Mesendoderm (in vitro differentiated cells): ENCODE data around the gene NAT16.

ENCODE experiments used
- DNase-seq: peaks from one replicate; pipeline ENCODE4 v3.0.0; 2013
- H2AK5ac ChIP-seq: 2 replicates; pipeline ENCODE4 v1.6.1; 2013; ENCODE audit warnings: low read length, inconsistent platforms
- H2BK120ac ChIP-seq: 2 replicates; pipeline ENCODE4 v1.6.1; 2013; ENCODE audit warnings: low read depth, mild to moderate bottlenecking, low read length, moderate library complexity, mixed read lengths
- H2BK15ac ChIP-seq: replicated peaks from 2 replicates; pipeline ENCODE4 v1.6.1; 2013; ENCODE audit warnings: low read depth, mild to moderate bottlenecking, moderate library complexity
- H2BK5ac ChIP-seq: 2 replicates; pipeline ENCODE4 v1.6.1; 2013; ENCODE audit warnings: low read length, inconsistent platforms
- H3K18ac ChIP-seq: 2 replicates; pipeline ENCODE4 v1.6.1; 2013; ENCODE audit warnings: mild to moderate bottlenecking, low read length, mixed read lengths
- H3K23ac ChIP-seq: one replicate; pipeline ENCODE4 v1.6.1; 2013; ENCODE audit warnings: low read length
- H3K27ac ChIP-seq: 2 replicates; pipeline ENCODE4 v1.5.1; 2013; ENCODE audit warnings: low read depth, mild to moderate bottlenecking, inconsistent platforms, low read length, moderate library complexity
- H3K27me3 ChIP-seq: 2 replicates; pipeline ENCODE4 v1.6.1; 2013; ENCODE audit warnings: low read length, control low read depth, mild to moderate bottlenecking, inconsistent platforms; ENCODE audit not compliant: insufficient read depth, poor library complexity
- H3K36me3 ChIP-seq: 2 replicates; pipeline ENCODE4 v1.6.1; 2013; ENCODE audit warnings: low read length, inconsistent platforms; ENCODE audit not compliant: control insufficient read depth, insufficient read depth
- H3K4ac ChIP-seq: one replicate; pipeline ENCODE4 v1.6.1; 2013; ENCODE audit warnings: low read depth, mild to moderate bottlenecking, low read length, moderate library complexity
- H3K4me1 ChIP-seq: 2 replicates; pipeline ENCODE4 v1.6.1; 2013; ENCODE audit warnings: low read depth, low read length, inconsistent platforms; ENCODE audit not compliant: control insufficient read depth
- H3K4me2 ChIP-seq: 2 replicates; pipeline ENCODE4 v1.6.1; 2013; ENCODE audit warnings: low read length
- H3K4me3 ChIP-seq: 2 replicates; pipeline ENCODE4 v1.5.1; 2013; ENCODE audit warnings: mild to moderate bottlenecking, low read length
- H3K56ac ChIP-seq: one replicate; pipeline ENCODE4 v1.6.1; 2013; ENCODE audit warnings: low read length
- H3K79me1 ChIP-seq: 2 replicates; pipeline ENCODE4 v1.6.1; 2013; ENCODE audit warnings: low read length, inconsistent platforms
- H3K79me2 ChIP-seq: 2 replicates; pipeline ENCODE4 v1.6.1; 2013; ENCODE audit warnings: mild to moderate bottlenecking, low read length; ENCODE audit not compliant: control insufficient read depth, insufficient read depth
- H3K9ac ChIP-seq: 2 replicates; pipeline ENCODE4 v1.6.1; 2013; ENCODE audit warnings: low read length, inconsistent platforms
- H4K5ac ChIP-seq: one replicate; pipeline ENCODE4 v1.6.1; 2013; ENCODE audit warnings: low read length
- H4K8ac ChIP-seq: one replicate; pipeline ENCODE4 v1.6.1; 2013; ENCODE audit warnings: low read depth, mild to moderate bottlenecking, control low read depth, low read length, moderate library complexity
- WGBS: extraction: QIAGEN DNeasy Blood & Tissue Kit; methylation state at CpG from one replicate; pipeline ENCODE4 v1.1.7; 2013; ENCODE audit warnings: low lambda C conversion rate, missing lambda C conversion rate; ENCODE audit not compliant: insufficient coverage; ENCODE audit errors: extremely low coverage; 5-methylcytosine and 5-hydroxymethylcytosine counted together

Gene NAT16

DNA sequence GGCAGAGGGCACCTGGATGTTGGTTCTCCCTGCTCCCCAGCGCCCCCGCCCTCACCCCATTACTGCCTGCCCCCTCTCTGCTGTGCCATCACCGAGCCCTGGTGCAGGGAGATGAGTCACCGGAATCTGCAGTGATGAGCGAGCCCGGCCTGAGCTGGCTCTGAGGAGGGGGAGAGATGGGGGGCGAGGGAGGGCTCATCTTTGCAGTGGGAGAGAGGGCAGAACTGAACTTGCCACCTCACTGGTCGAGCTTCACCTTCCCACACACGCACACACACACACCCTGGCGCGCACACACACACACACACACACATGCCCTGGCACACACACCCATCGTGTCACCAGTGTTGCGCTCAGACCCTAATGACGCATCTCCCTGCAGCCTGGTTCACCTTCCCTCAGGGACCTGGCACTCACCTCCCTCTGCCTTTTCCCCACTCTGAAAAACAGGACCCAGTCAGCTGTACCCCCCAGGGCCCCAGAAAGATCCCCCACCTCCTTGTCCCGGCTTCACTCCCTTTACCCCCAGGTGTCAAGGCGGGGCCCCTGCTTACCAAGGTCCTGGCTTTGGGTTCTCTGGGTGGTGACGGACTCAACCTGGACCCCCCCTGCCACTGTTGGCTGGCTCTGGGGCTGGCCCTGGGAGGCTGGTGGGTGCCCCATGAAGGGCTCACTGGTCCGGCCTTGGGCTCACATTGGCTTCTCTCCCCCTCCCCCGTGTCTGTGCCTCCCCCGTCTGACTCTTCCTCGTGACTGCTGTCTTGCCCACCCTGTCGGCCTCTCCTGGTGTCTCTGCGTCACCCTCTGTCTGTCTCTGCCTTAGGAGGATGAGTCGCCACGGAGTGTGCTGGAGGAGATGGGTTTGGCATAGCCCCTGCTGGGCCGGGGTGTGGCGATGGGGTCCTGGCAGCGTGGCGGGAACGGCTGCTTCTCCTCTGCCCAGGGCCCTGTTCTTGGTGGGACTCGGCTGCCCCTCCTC is 20.1 kb downstream of the NAT16 start:
- no peaks in the 10 kb centered on the region for H3K36me3 ChIP-seq
- H2BK5ac ChIP-seq: no peak overlapping the region
- H3K56ac ChIP-seq: peak overlapping the region; percentile 6
- no peak overlapping the region for H2AK5ac ChIP-seq
- H3K79me1 ChIP-seq: no peaks in the 10 kb centered on the region
- peaks cover 5% of the 10 kb centered on the region for H3K27me3 ChIP-seq
- H4K8ac ChIP-seq: no peak overlapping the region
- WGBS: no CpG with 5 or more reads among the region's 31 CpGs
- H3K4ac ChIP-seq: no peak overlapping the region
- DNase-seq: peak; percentile 60
- no peak overlapping the region for H2BK15ac ChIP-seq
- H3K18ac ChIP-seq: no peak overlapping the region
- no peak overlapping the region for H3K9ac ChIP-seq
- H3K4me1 ChIP-seq: peaks cover 5% of the 10 kb centered on the region
- H4K5ac ChIP-seq: no peak overlapping the region
- no peak overlapping the region for H3K23ac ChIP-seq
- no peak overlapping the region for H2BK120ac ChIP-seq
- H3K4me2 ChIP-seq: no peak overlapping the region
- no peak overlapping the region for H3K27ac ChIP-seq
- H3K79me2 ChIP-seq: no peaks in the 10 kb centered on the region
- no peak overlapping the region for H3K4me3 ChIP-seq

DNA sequence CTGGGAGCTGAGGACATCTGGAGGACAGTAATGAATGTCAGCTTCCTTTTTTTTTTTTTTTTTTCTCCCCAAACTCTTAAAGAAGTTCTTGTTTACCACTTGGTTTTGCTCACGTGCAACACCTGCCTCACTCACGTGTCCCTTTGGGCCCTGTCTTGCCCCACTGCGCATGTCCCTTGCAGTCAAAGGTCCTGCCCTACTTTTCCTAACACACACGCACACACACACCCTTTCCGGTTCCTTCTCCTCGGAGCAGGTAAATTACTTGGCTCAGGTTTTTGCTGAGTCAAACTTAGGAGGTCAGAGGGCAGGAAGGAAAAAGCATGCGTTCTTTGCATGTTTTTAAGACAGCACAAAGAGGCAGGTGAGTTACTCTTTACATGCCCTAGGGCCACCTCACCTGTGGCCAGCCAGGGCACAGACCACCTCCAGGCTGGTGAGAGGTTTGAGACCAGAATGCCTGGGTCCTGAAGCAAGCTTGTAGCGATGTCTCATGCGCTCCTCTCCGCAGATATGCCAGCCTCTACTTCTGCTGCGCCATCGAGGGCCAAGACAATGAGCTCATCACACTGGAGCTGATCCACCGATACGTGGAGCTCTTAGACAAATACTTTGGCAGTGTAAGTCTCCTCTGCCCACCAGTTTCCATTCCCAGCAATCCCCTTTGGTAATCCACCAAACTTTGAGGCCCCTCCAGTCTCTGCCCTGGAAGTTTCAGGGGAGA is 23.1 kb downstream of the NAT16 start:
- Histone ChIP-seq H4K8ac (no peak overlapping the region), H3K27ac (no peak overlapping the region), H3K9ac (no peak overlapping the region), H3K4ac (no peak overlapping the region), H3K56ac (peak overlapping the region; percentile 1), H3K4me2 (no peak overlapping the region), H2BK15ac (no peak overlapping the region), H3K79me2 (no peaks in the 10 kb centered on the region), H2BK120ac (no peak overlapping the region), H4K5ac (no peak overlapping the region), H3K4me3 (no peak overlapping the region), H3K79me1 (no peaks in the 10 kb centered on the region), H3K4me1 (peaks cover 3% of the 10 kb centered on the region), H3K36me3 (no peaks in the 10 kb centered on the region), H2AK5ac (no peak overlapping the region), H3K23ac (no peak overlapping the region), H3K27me3 (no peaks in the 10 kb centered on the region), H3K18ac (no peak overlapping the region), H2BK5ac (no peak overlapping the region)
- DNase-seq: peak; percentile 57
- no CpG with 5 or more reads among the region's 14 CpGs for WGBS

DNA sequence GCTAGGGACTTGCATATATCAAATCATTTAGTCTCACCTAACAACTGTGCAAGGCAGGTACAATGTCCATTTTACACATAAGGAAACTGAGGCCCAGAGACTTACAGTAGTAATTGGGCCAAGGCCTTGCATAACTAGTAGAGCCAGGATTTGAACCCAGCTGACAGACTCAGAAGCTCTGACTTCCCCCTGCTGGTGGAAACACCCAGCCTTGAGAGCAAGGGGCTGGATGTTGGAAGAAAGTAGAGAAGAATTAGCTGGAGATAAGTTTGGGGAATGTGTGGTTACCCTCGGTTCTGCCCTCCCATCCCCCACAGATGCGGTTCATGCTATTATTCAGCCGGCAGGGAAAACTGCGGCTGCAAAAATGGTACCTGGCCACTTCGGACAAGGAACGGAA is 23.8 kb downstream of the NAT16 start:
- Histone ChIP-seq H2BK120ac (no peak overlapping the region), H3K4me2 (no peak overlapping the region), H2BK5ac (no peak overlapping the region), H3K4me1 (peaks cover 3% of the 10 kb centered on the region), H2BK15ac (no peak overlapping the region), H3K79me2 (no peaks in the 10 kb centered on the region), H3K4ac (no peak overlapping the region), H4K5ac (no peak overlapping the region), H3K18ac (no peak overlapping the region), H4K8ac (no peak overlapping the region), H3K9ac (no peak overlapping the region), H3K79me1 (no peaks in the 10 kb centered on the region), H3K4me3 (no peak overlapping the region), H3K23ac (no peak overlapping the region), H3K27me3 (no peaks in the 10 kb centered on the region), H3K27ac (no peak overlapping the region), H3K56ac (peak overlapping the region; percentile 42), H2AK5ac (no peak overlapping the region), H3K36me3 (no peaks in the 10 kb centered on the region)
- no CpG with 5 or more reads among the region's 6 CpGs for WGBS
- peak; percentile 61 for DNase-seq

DNA sequence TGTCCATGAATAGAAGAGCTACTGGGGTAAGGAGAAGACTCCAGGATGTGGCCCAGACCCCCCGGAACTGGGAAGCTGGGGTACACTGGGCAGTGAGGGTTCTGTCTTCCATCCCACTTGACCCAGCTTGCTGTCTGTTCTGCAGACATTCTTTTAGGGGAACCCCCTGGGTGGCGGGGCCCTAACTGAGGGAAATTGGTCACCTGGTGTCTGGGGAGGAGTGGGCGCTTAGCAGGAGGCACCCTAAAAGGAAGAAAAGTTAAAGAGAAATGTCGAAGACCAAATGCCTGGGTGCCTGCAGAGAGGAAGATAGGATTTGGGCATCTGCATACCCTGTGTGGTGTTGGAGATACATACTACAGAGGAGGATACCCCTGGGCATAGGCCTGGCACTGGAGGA is 24.8 kb downstream of the NAT16 start:
- no peaks in the 10 kb centered on the region for H3K79me1 ChIP-seq
- H2BK15ac ChIP-seq: no peak overlapping the region
- H3K27me3 ChIP-seq: no peaks in the 10 kb centered on the region
- no CpG with 5 or more reads among the region's 4 CpGs for WGBS
- no peaks in the 10 kb centered on the region for H3K79me2 ChIP-seq
- H3K18ac ChIP-seq: peak overlapping the region; percentile 99
- peak overlapping the region; percentile 94 for H3K56ac ChIP-seq
- no peak overlapping the region for H3K23ac ChIP-seq
- no peak overlapping the region for H2BK120ac ChIP-seq
- no peak overlapping the region for H2BK5ac ChIP-seq
- no peak overlapping the region for H4K8ac ChIP-seq
- H3K27ac ChIP-seq: no peak overlapping the region
- DNase-seq: no peak
- H3K4ac ChIP-seq: peak overlapping the region; percentile 90
- H3K4me3 ChIP-seq: no peak overlapping the region
- H3K4me1 ChIP-seq: peaks cover 3% of the 10 kb centered on the region
- peak overlapping the region; percentile 11 for H3K4me2 ChIP-seq
- H3K9ac ChIP-seq: peak overlapping the region; percentile 88
- no peak overlapping the region for H4K5ac ChIP-seq
- no peaks in the 10 kb centered on the region for H3K36me3 ChIP-seq
- H2AK5ac ChIP-seq: no peak overlapping the region

DNA sequence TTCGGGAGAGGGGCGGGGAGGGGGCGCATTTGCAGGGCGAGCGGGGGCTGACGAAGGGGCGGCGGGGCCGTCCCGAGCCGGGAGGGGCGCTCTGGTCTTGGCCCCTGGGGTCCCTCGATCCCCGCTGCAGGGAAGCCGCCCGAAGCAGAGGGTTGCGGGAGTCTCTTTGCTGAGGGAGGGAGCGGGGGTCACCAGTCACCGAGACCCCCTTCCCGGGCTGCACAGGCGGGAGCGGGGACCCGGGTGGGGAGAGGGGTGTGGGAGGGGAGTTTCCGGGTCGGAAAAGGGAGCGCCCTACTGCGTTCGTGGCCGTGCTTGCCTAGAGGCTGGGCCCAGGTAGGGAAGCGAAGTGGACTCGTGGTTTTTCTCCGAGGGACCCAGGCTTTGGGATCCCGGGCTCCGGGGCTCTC is 25.4 kb downstream of the NAT16 start:
- Histone ChIP-seq H3K79me1 (no peaks in the 10 kb centered on the region), H2BK15ac (no peak overlapping the region), H3K23ac (peak overlapping the region; percentile 89), H2BK120ac (peak overlapping the region; percentile 18), H3K4me2 (peak overlapping the region; percentile 11), H4K8ac (peak overlapping the region; percentile 97), H3K56ac (peak overlapping the region; percentile 94), H4K5ac (no peak overlapping the region), H3K4me3 (peak overlapping the region; percentile 72), H3K18ac (peak overlapping the region; percentile 99), H3K9ac (peak overlapping the region; percentile 88), H3K27ac (peak overlapping the region; percentile 30), H3K4me1 (peaks cover 3% of the 10 kb centered on the region), H3K36me3 (no peaks in the 10 kb centered on the region), H2BK5ac (no peak overlapping the region), H3K27me3 (no peaks in the 10 kb centered on the region), H2AK5ac (no peak overlapping the region), H3K4ac (peak overlapping the region; percentile 90), H3K79me2 (no peaks in the 10 kb centered on the region)
- WGBS: no CpG with 5 or more reads among the region's 34 CpGs
- DNase-seq: no peak
